H9 (cell line): Measurements from ENCODE around the gene MAGEB5. TPM values are rescaled to one million over a fixed set of nuclear protein-coding genes. Genes with fewer than 3 reads are reported as not detected.

ENCODE experiments used
- DNase-seq: peaks from one replicate; pipeline ENCODE4 v3.0.0-alpha.2; 2017
- H2AFZ ChIP-seq: one replicate; pipeline ENCODE4 v1.6.1; 2013; ENCODE audit warnings: mild to moderate bottlenecking, low read length, control low read depth, moderate library complexity
- H2AK5ac ChIP-seq: 2 replicates; pipeline ENCODE4 v1.6.1; 2013; ENCODE audit warnings: low read length, control low read depth, mixed read lengths; ENCODE audit not compliant: insufficient read length
- H2BK120ac ChIP-seq: one replicate; pipeline ENCODE4 v1.6.1; 2013; ENCODE audit warnings: low read depth, mild to moderate bottlenecking, low read length, control low read depth, inconsistent platforms; ENCODE audit not compliant: poor library complexity, severe bottlenecking
- H2BK12ac ChIP-seq: 2 replicates; pipeline ENCODE4 v1.6.1; 2013; ENCODE audit warnings: low read length, control low read depth, mixed read lengths, low read depth; ENCODE audit not compliant: insufficient read length
- H2BK15ac ChIP-seq: 2 replicates; pipeline ENCODE4 v1.6.1; 2013; ENCODE audit warnings: low read depth, low read length, control low read depth
- H2BK20ac ChIP-seq: one replicate; pipeline ENCODE4 v1.6.1; 2013; ENCODE audit warnings: low read depth, mild to moderate bottlenecking, low read length, control low read depth, inconsistent platforms; ENCODE audit not compliant: poor library complexity, severe bottlenecking
- H2BK5ac ChIP-seq: 2 replicates; pipeline ENCODE4 v1.6.1; 2013; ENCODE audit warnings: low read length, control low read depth, mixed read lengths; ENCODE audit not compliant: insufficient read length
- H3K14ac ChIP-seq: 2 replicates; pipeline ENCODE4 v1.6.1; 2013; ENCODE audit warnings: low read length, control low read depth; ENCODE audit not compliant: insufficient read depth
- H3K18ac ChIP-seq: 2 replicates; pipeline ENCODE4 v1.6.1; 2013; ENCODE audit warnings: low read depth, mild to moderate bottlenecking, mixed read lengths, low read length, control low read depth; ENCODE audit not compliant: insufficient read length
- H3K23ac ChIP-seq: 2 replicates; pipeline ENCODE4 v1.6.1; 2013; ENCODE audit warnings: low read length, control low read depth, mixed read lengths, low read depth; ENCODE audit not compliant: insufficient read length
- H3K23me2 ChIP-seq: 2 replicates; pipeline ENCODE4 v1.6.1; 2013; ENCODE audit warnings: low read depth, mild to moderate bottlenecking, mixed read lengths, low read length, control low read depth; ENCODE audit not compliant: insufficient read length, poor library complexity, severe bottlenecking
- H3K27ac ChIP-seq: 2 replicates; pipeline ENCODE4 v1.5.1; 2013; ENCODE audit warnings: low read length, control low read depth, mixed read lengths, low read depth; ENCODE audit not compliant: insufficient read length
- H3K27me3 ChIP-seq: 2 replicates; pipeline ENCODE4 v1.6.1; 2013; ENCODE audit warnings: low read length, control low read depth, inconsistent platforms; ENCODE audit not compliant: insufficient read depth
- H3K4ac ChIP-seq: 2 replicates; pipeline ENCODE4 v1.6.1; 2013; ENCODE audit warnings: low read depth, mild to moderate bottlenecking, control low read depth, inconsistent platforms, low read length, moderate library complexity
- H3K4me1 ChIP-seq: 2 replicates; pipeline ENCODE4 v1.6.1; 2013; ENCODE audit warnings: low read length, control low read depth, inconsistent platforms; ENCODE audit not compliant: insufficient read depth
- H3K4me2 ChIP-seq: 2 replicates; pipeline ENCODE4 v1.6.1; 2013; ENCODE audit warnings: low read length, control low read depth, mixed read lengths; ENCODE audit not compliant: insufficient read length, insufficient read depth
- H3K56ac ChIP-seq: 2 replicates; pipeline ENCODE4 v1.6.1; 2013; ENCODE audit warnings: low read depth, mild to moderate bottlenecking, mixed read lengths, low read length, control low read depth; ENCODE audit not compliant: insufficient read length
- H3K79me1 ChIP-seq: 2 replicates; pipeline ENCODE4 v1.6.1; 2013; ENCODE audit warnings: low read depth, mild to moderate bottlenecking, moderate library complexity, low read length, control low read depth, inconsistent platforms; ENCODE audit not compliant: insufficient read depth, poor library complexity, severe bottlenecking
- H3K79me2 ChIP-seq: 2 replicates; pipeline ENCODE4 v1.6.1; 2013; ENCODE audit warnings: low read length, control low read depth, inconsistent platforms; ENCODE audit not compliant: insufficient read depth
- H3K9ac ChIP-seq: 2 replicates; pipeline ENCODE4 v1.6.1; 2013; ENCODE audit warnings: low read length, control low read depth, mixed read lengths; ENCODE audit not compliant: insufficient read length; ENCODE audit errors: extremely low read depth
- H3K9me3 ChIP-seq: one replicate; pipeline ENCODE4 v1.6.1; 2013; ENCODE audit warnings: low read depth, low read length, inconsistent platforms; ENCODE audit not compliant: control insufficient read depth
- H3T11ph ChIP-seq: one replicate; pipeline ENCODE4 v1.6.1; 2013; ENCODE audit warnings: mild to moderate bottlenecking, low read length, control low read depth, inconsistent platforms
- H4K20me1 ChIP-seq: one replicate; pipeline ENCODE4 v1.6.1; 2013; ENCODE audit not compliant: control insufficient read depth, insufficient read length, insufficient read depth
- H4K5ac ChIP-seq: 2 replicates; pipeline ENCODE4 v1.6.1; 2013; ENCODE audit warnings: low read depth, mild to moderate bottlenecking, mixed read lengths, low read length, control low read depth; ENCODE audit not compliant: insufficient read length
- H4K8ac ChIP-seq: replicated peaks from 2 replicates; pipeline ENCODE4 v1.6.1; 2013; ENCODE audit warnings: low read length, control low read depth, mixed read lengths, low read depth; ENCODE audit not compliant: insufficient read length
- H4K91ac ChIP-seq: 2 replicates; pipeline ENCODE4 v1.6.1; 2013; ENCODE audit warnings: low read depth, mild to moderate bottlenecking, moderate library complexity, mixed read lengths, low read length, control low read depth; ENCODE audit not compliant: insufficient read length
- H3K27ac Mint-ChIP-seq, 3 experiments: 2 replicates in 2 of 3; 3 replicates in 1 of 3; pipeline ENCODE4 v1.8.0; 2020 to 2021; ENCODE audit warnings: mixed read lengths in 3 of 3, mild to moderate bottlenecking in 1 of 3, moderate library complexity in 1 of 3
- H3K27me3 Mint-ChIP-seq: 2 replicates; pipeline ENCODE4 v1.8.0; 2021; ENCODE audit warnings: low read depth, mild to moderate bottlenecking, moderate library complexity, mixed read lengths
- H3K36me3 Mint-ChIP-seq, 3 experiments: 2 replicates in 2 of 3; 3 replicates in 1 of 3; pipeline ENCODE4 v1.8.0; 2020 to 2021; ENCODE audit warnings: low read depth in 3 of 3, mixed read lengths in 3 of 3; ENCODE audit not compliant: insufficient read depth in 1 of 3
- H3K4me1 Mint-ChIP-seq, 2 experiments: 2 replicates each; pipeline ENCODE4 v1.8.0; 2020; ENCODE audit warnings: mixed read lengths in 2 of 2
- H3K4me3 Mint-ChIP-seq, 2 experiments: 2 replicates in 1 of 2; 3 replicates in 1 of 2; pipeline ENCODE4 v1.8.0; 2020 to 2021; ENCODE audit warnings: mild to moderate bottlenecking in 2 of 2, mixed read lengths in 2 of 2, moderate library complexity in 1 of 2
- H3K9me3 Mint-ChIP-seq, 2 experiments: 2 replicates in 1 of 2; 3 replicates in 1 of 2; pipeline ENCODE4 v1.8.0; 2020; ENCODE audit warnings: mild to moderate bottlenecking in 2 of 2, mixed read lengths in 2 of 2, moderate library complexity in 1 of 2
- CTCF ChIP-seq: fragments of 200-600 bp; sonication (generic); conservative IDR thresholded peaks from 3 replicates; pipeline ENCODE4 v1.8.0; 2021; ENCODE audit warnings: antibody characterized with exemption, mild to moderate bottlenecking
- WGBS: extraction: QIAGEN DNeasy Blood & Tissue Kit; methylation state at CpG from one replicate; pipeline ENCODE4 v1.1.7; 2013; ENCODE audit warnings: missing lambda C conversion rate, low lambda C conversion rate, mixed read lengths; ENCODE audit not compliant: insufficient read length; ENCODE audit errors: extremely low coverage; 5-methylcytosine and 5-hydroxymethylcytosine counted together
- total RNA-seq: library from RNA; stranded (reverse); gene quantifications from 2 replicates; pipeline ENCODE4 v1.2.1, GENCODE V29; 2021

The MAGEB5 gene
- total RNA-seq, 1 experiment from 2014 or later: not detected

- Histone ChIP-seq H2BK20ac (no peak overlapping the region), H4K20me1 (no peaks in the 10 kb centered on the region), H3K14ac (no peak overlapping the region), H3K79me1 (no peaks in the 10 kb centered on the region), H3K27me3 (no peaks in the 10 kb centered on the region), H3K4me2 (no peak overlapping the region), H3K9me3 (peaks cover 57% of the 10 kb centered on the region), H3K27ac (no peak overlapping the region), H2BK12ac (no peak overlapping the region), H3K4me1 (no peaks in the 10 kb centered on the region), H2BK5ac (no peak overlapping the region), H3K4ac (no peak overlapping the region), H4K8ac (no peak overlapping the region), H3K23ac (no peak overlapping the region), H3T11ph (no peak overlapping the region), H2AFZ (no peak overlapping the region), H3K9ac (no peak overlapping the region), H2BK15ac (no peak overlapping the region), H3K79me2 (no peaks in the 10 kb centered on the region), H3K56ac (no peak overlapping the region), H3K18ac (no peak overlapping the region), H2AK5ac (no peak overlapping the region), H3K23me2 (no peaks in the 10 kb centered on the region), H2BK120ac (no peak overlapping the region), H4K5ac (no peak overlapping the region), H4K91ac (no peak overlapping the region)
- H3K36me3 Mint-ChIP-seq: peaks cover 0 to 8% (median 4%) of the 10 kb centered on the region in 3 experiments; a peak in 3 of 7 replicates
- H3K27ac Mint-ChIP-seq: no peak overlapping the region
- H3K4me3 Mint-ChIP-seq: no peak overlapping the region
- H3K4me1 Mint-ChIP-seq: no peaks in the 10 kb centered on the region
- no peak for TF ChIP-seq CTCF
- peaks cover 72 to 86% of the 10 kb centered on the region in 2 experiments for H3K9me3 Mint-ChIP-seq
- WGBS: no CpG with 5 or more reads among the region's 7 CpGs
- DNase-seq: no peak
- no peaks in the 10 kb centered on the region for H3K27me3 Mint-ChIP-seq
Observed at GRCh38 chrX:26219351-26219750, 3.4 kb downstream of the MAGEB5 start.
